GM12873 (cell line): ENCODE data around the gene FLII.

Experiments
- CTCF ChIP-seq: IDR thresholded peaks from 2 replicates; pipeline ENCODE4 v1.5.1; 2012; ENCODE audit warnings: low read depth, mild to moderate bottlenecking, moderate library complexity, low read length, control low read depth; ENCODE audit not compliant: insufficient read depth; ENCODE audit errors: missing control alignments

FLII gene

GRCh38 chr17:18224387-18225120 is 34.0 kb downstream of the FLII start:
- TF ChIP-seq CTCF = no peak

GRCh38 chr17:18224053-18224386 is 34.5 kb downstream of the FLII start:
- TF ChIP-seq CTCF = no peak

- TF ChIP-seq CTCF = no peak
Measured at GRCh38 chr17:18218756-18219415, 39.7 kb downstream of the FLII start.

GRCh38 chr17:18217412-18218015 is 41.0 kb downstream of the FLII start:
- peak; percentile 98 for TF ChIP-seq CTCF

- TF ChIP-seq CTCF = no peak
Measured at GRCh38 chr17:18213666-18214270, 44.8 kb downstream of the FLII start.

GRCh38 chr17:18208092-18208491 is 50.4 kb downstream of the FLII start:
- no peak for TF ChIP-seq CTCF

- no peak for TF ChIP-seq CTCF
Measured at GRCh38 chr17:18206962-18207361, 51.6 kb downstream of the FLII start.
